ENCODE data around the gene CENPO.

DNA sequence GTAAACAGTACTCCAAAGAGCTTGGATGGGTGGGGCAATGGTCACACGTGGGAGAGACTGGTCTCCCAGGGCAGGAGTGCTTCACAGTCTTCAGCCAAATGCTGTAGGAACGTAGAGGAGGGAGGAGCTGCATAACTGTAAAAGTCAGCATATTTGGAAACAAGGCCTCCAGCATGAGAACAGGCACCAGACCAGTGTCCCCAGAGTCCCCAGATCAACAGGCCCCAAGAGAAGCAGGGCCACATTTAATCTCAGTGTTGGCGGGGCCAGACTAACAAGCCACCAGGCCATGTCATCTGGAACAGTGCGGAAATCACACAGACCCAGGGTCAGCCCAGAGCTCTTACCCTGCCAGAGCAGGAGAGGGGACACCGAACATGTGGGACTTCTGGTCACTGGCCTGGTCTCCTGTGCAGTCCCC, 63.6 kb downstream of the CENPO start:
- TF ChIP-seq EZH2 (IDR thresholded peaks at IDR 0.05; ENCODE audit: insufficient read depth, poor library complexity, severe bottlenecking) (no peak), EZH2phosphoT487 (IDR thresholded peaks at IDR 0.05; ENCODE audit: insufficient read depth, low read depth) (no peak)

Data from GM23248 (cell line).